ENCODE data around the gene CSPG4. TPM values are rescaled to one million over a fixed set of nuclear protein-coding genes. Genes with fewer than 3 reads are reported as not detected.
"Not testable (repeated sequence)": the region's sequence is repeated elsewhere in the genome, so short reads cannot be mapped to it uniquely, and the experiment has no call there.

CSPG4 gene
- total and polyA plus RNA-seq, 2 of the 8 experiments (the other 6 are each of a cell fraction or from before 2014, with no cell fraction given): 1.4 to 3.0 TPM

GRCh38 chr15:75760704-75761435 lies 48.2 kb upstream of the CSPG4 start (continued):
- TF ChIP-seq HDAC6 (IDR thresholded peaks at IDR 0.05; ENCODE audit: low read depth, low read length) (no peak), JUN (IDR thresholded peaks at IDR 0.05; ENCODE audit: low read depth, low read length) (no peak)

GRCh38 chr15:75760131-75760520 lies 47.5 kb upstream of the CSPG4 start:
- H3K18ac ChIP-seq (ENCODE audit: extremely low read depth, low read length); H3K79me1 ChIP-seq (ENCODE audit: low read depth, low read length); H2BK15ac ChIP-seq (ENCODE audit: low read length); H3K27ac ChIP-seq (ENCODE audit: low read depth, low read length); H3K9me3 ChIP-seq (ENCODE audit: insufficient read depth in 2 of 2, low read depth in 1 of 2, low read length in 1 of 2); H4K20me1 ChIP-seq (replicated peaks in 1 of 2; ENCODE audit: control insufficient read depth in 1 of 2, insufficient read depth in 2 of 2, low read length in 2 of 2); H2BK12ac ChIP-seq (ENCODE audit: low read depth, low read length); H3K4me3 ChIP-seq (ENCODE audit: extremely low read depth in 1 of 4, insufficient read depth in 2 of 4, low read depth in 3 of 4, low read length in 4 of 4); H3K36me3 ChIP-seq (ENCODE audit: control insufficient read depth in 2 of 4, insufficient read depth in 4 of 4, low read length in 3 of 4); FAIRE-seq; DNase-seq (ENCODE audit: low read depth in 1 of 2, low spot score in 2 of 2); H3K14ac ChIP-seq (ENCODE audit: insufficient read length); H2BK20ac ChIP-seq (ENCODE audit: low read length); H3K27me3 ChIP-seq (replicated peaks in 1 of 4; ENCODE audit: control insufficient read depth in 3 of 4, extremely low read depth in 1 of 4, insufficient read depth in 3 of 4, low read length in 3 of 4); H3K4me2 ChIP-seq (ENCODE audit: insufficient read depth in 1 of 2, low read depth in 2 of 2, low read length in 2 of 2); H2BK5ac ChIP-seq (ENCODE audit: low read depth, low read length); H4K8ac ChIP-seq (ENCODE audit: extremely low read depth, insufficient read depth, low read length); H2AFZ ChIP-seq (ENCODE audit: low read length); H3K4ac ChIP-seq (replicated peaks; ENCODE audit: insufficient read length, low read depth, low read length); H4K5ac ChIP-seq (ENCODE audit: insufficient read length, low read depth, low read length); H3K56ac ChIP-seq (replicated peaks; ENCODE audit: insufficient read length, low read depth, low read length); H2AK5ac ChIP-seq (ENCODE audit: low read depth, low read length); H4K91ac ChIP-seq (replicated peaks; ENCODE audit: insufficient read length, low read length); H3K79me2 ChIP-seq (ENCODE audit: control insufficient read depth in 1 of 2, insufficient read depth in 2 of 2, low read length in 2 of 2); H3K9ac ChIP-seq (replicated peaks in 1 of 4; ENCODE audit: extremely low read depth in 1 of 4, low read depth in 3 of 4, low read length in 3 of 4); H3K23me2 ChIP-seq (ENCODE audit: low read depth, low read length); H3K23ac ChIP-seq (ENCODE audit: insufficient read length); H3K4me1 ChIP-seq (replicated peaks in 1 of 4; ENCODE audit: control insufficient read depth in 3 of 4, insufficient read depth in 4 of 4, low read length in 3 of 4); H2BK120ac ChIP-seq (replicated peaks; ENCODE audit: low read depth, low read length): not testable (repeated sequence)
- ChIA-PET POLR2A (ENCODE audit: partially characterized antibody) (interaction anchor here (0.7 to 1.5 kb wide), 5 partner anchors 14 to 82 kb away, joined by 3 to 5 read pairs (median 3); no protein-coding TSS in a partner anchor), CTCF (ENCODE audit: partially characterized antibody) (interaction anchor here (0.6 to 1.4 kb wide), 3 partner anchors 26 to 163 kb away, joined by 3 to 6 read pairs (median 3); no protein-coding TSS in a partner anchor)
- WGBS, 2 experiments (ENCODE audit: extremely low coverage in 1 of 2, insufficient coverage in 1 of 2, insufficient read length in 1 of 2, insufficient replicate concordance in 2 of 2, low coverage in 1 of 2, low lambda C conversion rate in 2 of 2, missing lambda C conversion rate in 1 of 2): 91% methylated on average over 4 of the region's 7 CpGs; no CpG with 5 or more reads in 1 of the 2 experiments

Measured in H1 (cell line).